Stimulated activated CD4-positive, alpha-beta T cell treated with anti-CD3 and anti-CD28 coated beads, TNF-alpha, amount 100 ng/mL, for 24 hours (primary cell): ENCODE data around the gene CERS6.

ENCODE experiments used
- DNase-seq, 3 experiments: peaks; one replicate each; pipeline ENCODE4 v3.0.0-alpha.2; 2020; ENCODE audit warnings: low read depth in 3 of 3

Gene CERS6

DNA sequence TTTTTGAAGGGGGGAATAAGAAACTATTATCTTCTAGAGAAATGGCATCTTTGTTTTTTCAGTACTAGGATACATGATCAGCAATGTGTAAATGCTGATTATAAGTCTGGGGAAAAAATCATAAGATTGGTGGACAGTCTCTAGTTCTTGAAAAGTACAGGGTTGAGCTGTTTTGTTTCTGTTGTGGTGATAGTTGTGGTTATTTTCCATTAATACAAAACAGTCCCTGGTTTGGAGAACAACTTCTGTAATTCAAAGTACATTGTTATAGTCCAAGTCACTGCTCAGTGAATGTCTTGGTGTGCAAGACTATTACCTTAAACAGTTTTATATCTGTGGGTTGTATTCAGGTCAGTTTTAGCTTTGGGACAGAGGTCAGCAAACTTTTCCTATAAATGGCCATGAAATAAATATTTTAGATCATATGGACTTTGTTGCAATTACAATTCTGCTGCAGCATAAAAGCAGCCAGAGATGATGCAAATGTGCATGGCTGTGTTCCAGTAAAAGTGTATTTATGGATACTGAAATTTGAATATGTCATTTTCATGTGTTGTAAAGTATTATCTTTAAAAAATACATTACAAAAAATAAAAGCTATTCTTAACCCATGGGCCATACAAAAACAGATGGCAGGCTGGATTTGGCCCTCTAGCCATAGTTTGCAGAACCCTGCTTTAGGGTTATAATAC, 111.0 kb downstream of the CERS6 start:
- no peak for DNase-seq

DNA sequence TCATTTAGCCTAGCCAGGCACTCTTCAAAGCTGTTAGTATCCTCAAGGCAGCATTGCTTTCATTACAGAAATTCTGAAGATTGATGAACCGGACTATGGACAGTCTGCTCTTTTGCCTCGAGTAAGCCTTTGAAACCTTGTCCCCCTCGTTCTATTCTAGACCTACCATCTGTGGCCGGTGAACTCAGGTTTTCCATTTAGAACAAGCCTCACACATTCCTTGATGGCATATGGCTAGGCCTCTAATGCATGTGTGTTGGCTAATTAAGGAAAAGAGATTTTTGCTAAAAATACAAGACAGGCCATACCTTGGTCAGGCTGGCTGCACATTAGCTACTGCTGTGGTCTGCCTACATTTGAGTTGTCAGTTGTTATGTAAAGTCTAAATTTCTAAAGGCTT, 111.8 kb downstream of the CERS6 start:
- no peak for DNase-seq

DNA sequence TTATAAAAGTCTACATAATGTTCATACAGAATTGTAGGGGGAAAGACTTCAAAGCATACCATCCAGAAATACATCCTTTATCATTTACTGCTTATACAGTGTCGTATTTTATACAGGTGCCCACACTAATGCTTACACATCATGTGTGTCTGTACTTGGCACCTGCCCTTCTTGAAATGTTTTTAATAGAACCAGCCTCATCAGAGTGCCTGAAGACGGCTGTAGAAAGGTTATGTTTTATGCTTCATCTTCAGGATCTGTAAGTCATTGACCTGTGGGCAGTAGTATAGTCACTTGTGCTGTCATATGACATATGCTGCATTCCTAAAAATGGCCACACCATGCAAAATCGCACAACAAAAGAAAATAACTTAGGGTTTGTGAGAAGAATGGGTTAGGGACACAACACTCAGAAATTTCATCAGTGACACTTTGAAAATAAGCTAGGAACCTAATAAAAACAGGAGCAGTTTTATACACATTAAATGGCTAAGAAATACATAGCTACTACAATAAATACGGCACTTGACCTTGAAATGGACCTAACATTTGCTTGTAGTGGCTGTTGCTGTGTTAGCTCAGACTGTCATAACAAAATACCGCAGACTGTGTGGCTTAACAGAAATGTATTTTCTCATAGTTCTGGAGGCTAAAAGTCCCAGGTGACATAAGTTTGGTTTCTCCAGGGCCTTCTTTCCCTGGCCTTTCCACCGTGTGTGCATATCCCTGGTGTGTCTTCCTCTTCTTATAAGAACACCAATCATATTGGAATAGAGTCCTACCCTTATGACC, 112.6 kb downstream of the CERS6 start:
- no peak for DNase-seq

DNA sequence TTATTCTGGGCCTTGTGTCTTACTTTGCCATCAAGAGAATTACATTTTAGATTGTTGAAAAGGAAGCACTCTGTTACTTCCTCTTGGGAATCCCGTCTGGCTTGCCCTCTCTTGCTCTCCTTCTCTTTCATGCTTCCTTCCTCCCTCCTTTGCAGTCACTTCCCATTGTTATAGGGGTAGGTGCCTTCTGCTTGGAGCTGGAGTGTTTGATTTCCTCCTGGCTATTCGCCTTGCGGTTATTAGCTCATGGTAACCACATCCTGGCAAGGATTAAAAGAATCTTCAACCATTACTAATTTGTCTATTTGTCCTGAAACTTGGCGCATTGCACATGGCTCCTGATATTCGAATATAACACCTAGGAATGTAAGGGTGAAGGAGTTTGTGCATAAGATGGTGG, 115.0 kb downstream of the CERS6 start:
- DNase-seq: no peak

DNA sequence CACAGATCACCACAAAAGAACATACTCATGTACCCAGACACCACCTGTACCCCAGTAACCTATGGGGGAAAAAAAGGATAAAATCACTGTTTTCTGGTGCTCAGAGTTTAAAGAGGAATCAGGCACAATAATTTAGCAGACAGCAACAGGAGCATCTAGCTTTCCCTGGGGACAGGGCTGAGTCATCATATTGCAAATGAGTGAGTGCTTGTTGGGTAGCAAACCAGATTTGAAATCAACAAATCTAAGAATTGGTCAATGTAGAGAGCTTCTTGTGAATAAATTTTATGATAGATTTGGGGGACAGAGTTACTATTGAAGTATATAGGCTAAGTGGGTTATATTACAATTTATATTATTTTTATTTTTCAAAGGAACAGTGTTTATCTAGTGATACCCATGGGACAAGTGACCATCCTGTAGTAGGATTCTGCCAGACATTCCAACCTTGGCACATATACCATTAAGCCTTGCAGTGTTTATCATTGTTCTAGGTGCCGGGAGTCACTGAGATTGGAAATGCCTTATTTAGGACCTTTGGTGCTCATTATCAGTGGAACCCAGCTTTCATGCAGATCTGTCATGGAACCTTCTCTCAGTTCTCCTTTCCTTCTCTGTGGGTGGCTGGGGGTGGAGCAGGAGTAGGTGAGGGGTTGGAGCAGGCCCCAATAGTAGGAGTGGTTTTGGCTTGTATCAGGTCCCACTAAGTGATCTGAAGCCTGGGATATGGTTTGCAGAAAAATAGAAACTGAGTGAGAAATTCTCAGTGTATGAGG, 117.2 kb downstream of the CERS6 start:
- no peak for DNase-seq

- DNase-seq: no peak
Measured at GRCh38 chr2:168574856-168575630, 119.0 kb downstream of the CERS6 start.

GRCh38 chr2:168577885-168578284, 121.8 kb downstream of the CERS6 start:
- DNase-seq: no peak

GRCh38 chr2:168583064-168583709, 127.1 kb downstream of the CERS6 start:
- no peak for DNase-seq

GRCh38 chr2:168583710-168584521, 127.8 kb downstream of the CERS6 start:
- no peak for DNase-seq

DNA sequence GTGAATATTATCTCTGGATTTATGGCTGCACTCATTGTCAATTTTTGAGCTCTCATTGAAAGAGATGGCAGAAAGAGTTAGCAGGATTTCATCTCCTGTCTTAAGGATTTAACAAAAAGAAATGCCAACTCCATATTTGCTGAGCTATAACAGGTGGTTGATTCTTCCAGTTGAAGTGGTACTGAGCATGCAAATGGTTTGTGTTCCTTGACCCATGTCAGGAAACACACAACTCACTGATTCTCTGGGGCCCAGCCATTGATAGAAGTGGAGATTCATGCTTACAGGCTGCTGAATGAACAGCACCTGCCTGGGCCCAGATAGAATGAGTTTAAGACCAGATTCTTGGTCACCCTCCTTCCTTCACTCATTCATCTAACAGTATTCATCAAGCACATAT, 128.8 kb downstream of the CERS6 start:
- no peak for DNase-seq

GRCh38 chr2:168585700-168586099, 129.6 kb downstream of the CERS6 start:
- no peak for DNase-seq

GRCh38 chr2:168587307-168587706, 131.2 kb downstream of the CERS6 start:
- no peak for DNase-seq

- DNase-seq: no peak
Measured at GRCh38 chr2:168589236-168590211, 133.5 kb downstream of the CERS6 start.

- no peak for DNase-seq
Measured at GRCh38 chr2:168592181-168592831, 136.2 kb downstream of the CERS6 start.

DNA sequence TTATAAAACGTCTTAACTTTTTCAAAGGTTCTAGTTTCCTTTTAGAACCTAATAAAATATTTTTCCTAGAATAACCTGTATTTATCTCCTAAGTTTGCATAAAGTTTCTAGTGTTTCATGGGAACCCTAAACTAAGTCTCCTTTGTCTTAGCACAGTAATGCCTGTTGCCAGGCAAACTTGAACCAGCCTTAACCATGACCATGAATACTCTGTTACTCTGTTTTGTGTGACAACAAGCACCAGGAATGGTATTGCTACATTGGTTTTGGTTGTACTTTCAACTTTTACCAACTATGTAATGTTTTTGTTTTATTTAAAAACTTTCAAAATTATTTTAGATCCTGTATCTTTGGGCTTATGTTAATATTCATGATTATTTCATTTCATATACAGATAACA, 137.6 kb downstream of the CERS6 start:
- DNase-seq: no peak

DNA sequence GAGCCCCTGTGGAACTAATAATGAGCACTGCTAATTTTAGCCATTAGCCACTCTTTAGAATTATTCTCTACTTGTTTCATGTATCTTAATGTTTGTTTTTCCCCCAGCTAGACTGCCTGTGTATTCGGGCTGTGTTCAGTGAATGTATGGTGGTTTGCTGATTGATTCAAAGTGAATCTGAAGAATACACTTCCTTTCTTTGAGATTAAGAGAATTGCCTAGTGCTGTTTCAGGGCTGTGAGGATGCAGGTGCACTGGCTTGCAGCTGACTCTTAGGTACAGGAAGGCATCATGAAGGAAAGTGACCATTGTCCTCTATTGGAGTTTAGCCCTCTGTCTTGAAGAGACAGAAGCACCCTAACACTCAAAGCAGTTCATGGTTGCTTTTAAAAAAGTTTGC, 138.7 kb downstream of the CERS6 start:
- no peak for DNase-seq

- DNase-seq: no peak
Measured at GRCh38 chr2:168596881-168597655, 141.0 kb downstream of the CERS6 start.

DNA sequence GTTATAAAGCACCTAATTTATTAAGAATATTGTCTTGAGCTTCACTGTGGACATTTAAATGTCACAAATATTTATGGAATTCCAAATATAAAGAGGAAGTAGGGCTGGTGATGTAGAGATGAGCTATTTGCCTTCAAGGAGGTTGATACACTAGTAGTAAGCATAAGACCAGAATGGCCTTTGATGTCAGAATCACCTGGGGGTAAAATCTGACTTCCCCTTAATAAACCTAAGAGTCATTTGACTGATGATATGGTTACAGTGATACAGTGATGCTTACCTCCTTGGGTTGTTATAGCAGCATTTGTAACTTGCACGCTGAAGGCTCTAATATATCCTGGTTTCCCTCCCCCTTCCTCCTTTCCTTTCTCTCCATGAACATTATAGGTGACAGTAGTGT, 143.7 kb downstream of the CERS6 start:
- no peak for DNase-seq
